T-helper 2 cell treated with Interferon-gamma antibody and Interleukin-4, amounts not matched to agents 100 ng/mL and 5 ng/mL, for 36 hours (primary cell): Measurements from ENCODE around the gene MRPL40. TPM values are rescaled to one million over a fixed set of nuclear protein-coding genes. Genes with fewer than 3 reads are reported as not detected.
"Not testable (repeated sequence)": the region's sequence is repeated elsewhere in the genome, so short reads cannot be mapped to it uniquely, and the experiment has no call there.

Source experiments
- intact Hi-C: fragments of 100-400 bp; cut with micrococcal nuclease; formaldehyde crosslinking; loops from one replicate; pipeline ENCODE4 v1.15.1; 2023
- total RNA-seq: library from RNA; stranded (reverse); gene quantifications from 2 replicates; pipeline ENCODE4 v1.2.3, GENCODE V29; 2022

The MRPL40 gene
- total RNA-seq, 1 donor from 2014 or later = 23.4 TPM

GRCh38 chr22:19406846-19407245 lies 25.5 kb upstream of the MRPL40 start:
- intact Hi-C loops = no loop called here

DNA sequence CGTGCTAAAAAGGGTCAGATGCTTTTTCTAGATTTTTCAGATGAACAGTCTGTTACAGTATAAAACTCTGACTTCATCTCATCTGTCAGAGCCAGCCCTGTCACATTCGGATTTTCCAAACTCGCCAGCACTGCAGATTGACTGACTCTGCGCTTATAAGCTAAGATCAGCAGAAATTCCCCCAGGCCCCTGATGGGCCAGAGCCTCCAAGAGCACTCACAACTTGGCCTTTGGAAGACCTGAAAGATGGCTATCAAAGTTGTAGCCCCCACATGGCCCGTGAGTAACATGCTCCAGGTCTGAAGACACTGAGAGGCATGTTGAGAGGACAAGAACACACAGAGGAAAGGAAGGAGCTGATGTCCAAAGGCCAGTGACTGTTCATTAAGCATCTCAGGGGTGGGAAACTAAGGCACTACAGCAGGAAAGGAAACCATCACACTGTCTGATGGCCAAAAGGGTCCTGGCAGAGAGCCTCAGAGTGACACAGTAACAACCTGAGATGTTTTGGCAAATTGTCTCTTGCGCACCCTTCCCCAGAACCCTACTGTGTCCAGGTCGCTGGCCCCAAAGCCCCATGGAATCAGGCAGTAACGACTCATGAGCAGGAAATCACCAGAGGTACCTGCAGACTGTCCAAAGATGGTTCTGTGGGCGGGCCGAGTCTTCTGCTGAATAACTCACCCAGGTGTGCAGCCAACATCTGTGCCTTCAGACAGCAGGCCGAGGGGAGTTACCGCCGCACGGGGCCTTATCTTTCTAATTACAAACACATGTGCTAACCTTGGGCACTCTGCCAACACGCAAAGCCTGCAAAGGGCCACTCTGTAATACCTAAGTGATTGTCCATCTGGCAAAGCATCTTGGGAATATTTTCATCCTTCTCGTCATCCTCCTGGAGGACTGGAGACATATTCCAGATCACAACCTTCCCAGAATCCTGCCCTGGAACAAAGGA lies 24.4 kb upstream of the MRPL40 start:
- intact Hi-C loops = no loop called here

GRCh38 chr22:19410941-19411689 lies 21.2 kb upstream of the MRPL40 start:
- intact Hi-C loops = no loop called here

DNA sequence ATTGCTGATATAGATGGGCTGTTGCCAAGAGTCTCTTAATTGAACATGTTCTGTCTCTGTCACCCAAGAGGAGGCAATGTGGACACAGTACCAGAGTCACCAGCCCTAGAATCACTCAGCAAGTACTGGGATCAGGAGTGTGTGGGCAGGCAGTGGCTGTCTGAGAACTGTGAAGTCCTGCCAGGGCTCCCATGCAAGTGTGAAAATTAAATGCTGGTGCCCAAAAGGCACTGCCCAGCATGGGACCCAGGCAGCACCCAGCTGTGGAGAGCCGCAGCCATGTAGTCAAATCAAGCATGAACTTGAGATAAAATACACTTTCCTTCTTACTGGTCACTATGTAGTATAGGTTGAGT lies 20.7 kb upstream of the MRPL40 start:
- intact Hi-C loops = no loop called here

DNA sequence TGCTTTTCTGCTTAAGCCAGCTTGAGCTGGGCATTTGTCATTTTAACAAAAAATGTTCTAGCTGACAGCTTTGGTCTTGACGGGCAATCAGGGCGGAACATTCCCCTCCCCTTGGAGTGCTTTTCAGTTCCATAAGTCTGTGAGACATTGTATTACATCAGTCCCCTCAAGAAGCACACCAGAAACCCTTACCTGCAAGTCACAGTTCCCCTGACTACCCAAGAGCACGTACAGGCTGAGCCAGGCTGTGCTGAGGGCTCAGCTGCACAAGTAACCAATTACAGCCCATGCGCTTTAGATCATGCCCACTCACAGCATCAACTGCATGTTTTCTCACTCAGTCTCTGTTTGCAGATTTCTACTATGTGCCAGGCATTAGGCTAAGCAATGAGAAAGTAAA lies 19.9 kb upstream of the MRPL40 start:
- intact Hi-C loops = no loop called here

DNA sequence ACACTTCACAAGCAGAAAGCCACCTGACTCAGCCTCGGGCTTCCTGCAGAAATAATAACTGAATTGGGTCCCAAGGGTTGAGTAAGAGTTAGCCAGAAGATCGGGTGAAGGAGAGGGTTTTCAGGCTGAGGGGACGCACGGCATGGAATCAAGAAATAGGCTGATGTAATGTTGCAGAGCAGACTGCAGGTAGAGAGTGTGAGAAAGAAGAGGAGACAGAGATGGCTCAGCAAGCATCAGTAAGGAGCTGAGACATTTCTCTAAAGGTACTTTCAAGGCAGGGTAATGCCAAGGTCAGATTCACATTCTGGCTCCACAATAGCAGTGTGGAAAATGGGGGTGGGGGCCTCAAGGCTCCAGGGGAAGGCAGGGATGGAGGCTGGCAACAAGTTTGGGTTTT lies 19.4 kb upstream of the MRPL40 start:
- intact Hi-C loops = no loop called here

- intact Hi-C loops = loop anchor here (1.0 kb wide), 1 partner anchor 11 kb away; no protein-coding TSS in a partner anchor
These were observed 13.3 kb upstream of the MRPL40 start for GRCh38 chr22:19419086-19419463.

- intact Hi-C loops = loop anchor here (1.0 kb wide), 1 partner anchor 11 kb away; no protein-coding TSS in a partner anchor
These were observed 12.7 kb upstream of the MRPL40 start for GRCh38 chr22:19419464-19420178.

GRCh38 chr22:19420321-19420720 lies 12.0 kb upstream of the MRPL40 start:
- intact Hi-C loops = no loop called here

DNA sequence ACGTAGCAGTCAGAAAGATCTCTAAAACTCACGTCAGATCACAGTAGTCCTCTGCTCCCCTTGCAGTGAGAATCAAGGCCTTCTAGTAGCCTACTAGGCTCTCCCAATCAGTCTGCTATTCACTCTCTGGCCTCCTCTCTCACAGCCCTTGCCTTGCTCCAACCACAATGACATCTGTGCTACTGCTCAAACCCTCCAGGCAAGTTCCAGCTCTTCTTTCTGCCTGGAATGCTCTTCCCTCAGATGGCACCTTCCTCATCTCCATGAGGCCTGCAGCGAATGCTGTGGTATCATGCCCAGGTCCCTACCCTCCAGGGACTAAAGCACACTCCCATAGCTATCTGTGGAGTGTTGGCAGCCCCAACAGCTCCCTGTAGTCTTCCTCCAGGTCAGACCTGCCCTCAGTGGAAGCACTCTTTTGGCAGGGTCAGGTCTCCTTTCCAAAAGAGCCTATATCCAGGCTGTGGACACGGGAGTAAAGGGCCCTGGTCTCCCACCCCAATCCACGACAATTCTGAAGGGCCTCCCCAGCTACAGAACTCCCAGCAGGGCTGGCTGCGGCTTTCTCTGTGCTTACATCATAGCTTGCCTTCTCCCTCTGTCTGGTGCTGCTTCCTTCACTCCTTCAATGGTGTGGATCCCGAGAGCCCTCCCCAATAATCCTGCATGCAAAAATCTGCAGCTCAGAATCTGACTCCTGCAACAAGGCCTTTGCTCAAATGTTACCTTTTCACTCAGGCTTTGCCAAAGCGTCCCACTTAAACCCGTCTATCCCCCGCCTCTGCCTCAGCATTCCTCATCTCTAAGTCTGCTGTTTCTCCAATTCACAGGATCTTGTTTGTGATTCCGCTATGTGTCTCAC lies 9.7 kb upstream of the MRPL40 start:
- intact Hi-C loops = no loop called here

DNA sequence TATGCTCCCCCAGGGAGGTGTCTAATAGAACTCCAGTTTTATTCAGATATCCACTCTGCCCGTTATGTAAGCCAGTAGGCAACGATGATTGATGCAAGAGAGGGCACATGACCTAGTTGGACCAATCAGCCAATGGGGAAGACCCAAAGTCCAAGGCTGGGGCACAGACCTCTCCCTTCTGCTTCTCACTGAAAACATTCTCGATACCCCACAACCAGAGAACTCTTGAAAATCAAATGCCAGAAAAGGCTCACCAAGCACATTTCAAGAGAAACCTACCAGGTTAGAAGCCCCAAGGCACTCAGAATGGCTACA lies 8.2 kb upstream of the MRPL40 start:
- intact Hi-C loops = no loop called here

DNA sequence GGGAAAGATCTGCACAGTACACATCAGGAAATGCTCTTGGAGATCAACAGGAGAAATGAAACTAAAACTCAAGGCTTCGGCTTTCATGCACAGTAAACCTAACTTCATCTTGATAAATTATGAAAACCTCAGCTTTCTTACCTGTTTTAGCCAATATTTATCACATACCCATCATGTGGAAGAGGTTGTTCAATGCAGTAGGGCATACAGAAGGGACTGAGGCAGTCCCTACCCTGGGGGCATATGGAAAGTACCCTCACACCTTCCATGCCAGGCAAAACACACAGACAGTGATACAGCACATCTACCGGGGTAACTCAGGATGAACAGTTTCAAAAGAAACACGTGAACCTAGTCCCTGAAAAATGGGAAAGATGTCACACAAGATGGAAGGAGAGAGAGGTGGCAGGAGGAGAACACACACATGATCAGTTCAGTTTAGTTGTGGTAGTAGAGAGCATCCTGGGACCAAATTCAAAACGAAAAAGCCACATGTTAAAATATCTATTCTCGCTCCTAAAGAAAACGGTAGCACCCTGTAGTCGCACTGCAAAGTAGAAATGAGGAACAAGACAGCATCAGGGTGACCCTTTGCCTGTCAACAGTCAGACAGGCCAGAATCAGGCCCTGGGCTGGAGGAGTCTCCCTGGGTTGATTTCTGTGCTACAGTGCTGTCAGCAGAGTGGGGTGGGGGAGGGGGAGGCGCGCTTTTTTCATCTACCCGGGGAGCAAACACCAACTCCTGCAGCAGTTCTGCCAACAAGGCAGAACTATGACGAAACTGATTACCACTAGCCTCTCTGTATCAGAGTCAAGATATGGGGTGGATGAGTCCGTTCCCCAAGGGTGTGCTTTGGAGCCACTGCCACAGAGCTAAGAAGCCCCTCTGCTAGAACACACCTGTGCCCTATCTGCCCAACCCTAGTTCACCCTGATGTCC lies 2.1 kb upstream of the MRPL40 start:
- intact Hi-C loops = loop anchor here (1.0 to 5.0 kb wide), 2 partner anchors 11 to 138 kb away; partner anchors contain the start of gene CLTCL1

GRCh38 chr22:19430890-19431541 lies 1.3 kb upstream of the MRPL40 start:
- intact Hi-C loops = loop anchor here (1.0 to 5.0 kb wide), 2 partner anchors 12 to 139 kb away; partner anchors contain the start of gene CLTCL1

GRCh38 chr22:19431649-19432132 lies 654 bp upstream of the MRPL40 start, which contains the start of gene HIRA:
Gene HIRA, minus strand, starts transcription at chr22:19431733. Its CDS starts 257 bp downstream, at chr22:19431476.
- intact Hi-C loops = loop anchor here (1.0 to 5.0 kb wide), 4 partner anchors 16 to 253 kb away; partner anchors contain the start of genes C22orf39, CDC45, CLTCL1 and SLC25A1

DNA sequence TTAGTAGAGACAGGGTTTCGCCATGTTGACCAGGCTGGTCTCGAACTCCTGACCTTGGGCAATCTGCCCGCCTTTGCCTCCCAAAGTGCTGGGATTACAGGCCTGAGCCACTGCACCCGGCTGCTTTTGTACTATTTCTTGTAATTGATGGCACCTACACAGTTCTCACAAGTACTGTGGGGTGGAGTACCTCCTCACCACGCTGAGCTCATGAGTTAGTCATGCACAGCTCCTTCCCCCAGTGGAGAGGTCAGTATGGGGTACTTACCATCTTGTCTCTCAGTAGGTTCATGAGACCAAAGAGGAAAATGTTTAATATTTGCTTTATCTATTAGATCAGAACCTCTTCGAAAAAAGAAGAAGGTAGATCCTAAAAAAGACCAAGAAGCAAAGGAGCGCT lies 2.1 kb downstream of the MRPL40 start:
- intact Hi-C loops = loop anchor here (5.0 kb wide), 1 partner anchor 142 kb away; the partner anchor contains the start of gene CLTCL1

GRCh38 chr22:19434829-19435580 lies 2.7 kb downstream of the MRPL40 start:
- intact Hi-C loops = loop anchor here (5.0 kb wide), 1 partner anchor 143 kb away; the partner anchor contains the start of gene CLTCL1

- intact Hi-C loops = not testable (repeated sequence)
These were observed 4.3 kb downstream of the MRPL40 start for GRCh38 chr22:19436444-19437161.
